Measurements from ENCODE around the gene RPS6KA4.

RPS6KA4 gene

GRCh38 chr11:64366751-64367150, 7.8 kb downstream of the RPS6KA4 start:
- no peak for DNase-seq (ENCODE audit: low read depth in 2 of 2)

GRCh38 chr11:64367931-64368672, 9.1 kb downstream of the RPS6KA4 start:
- no peak for DNase-seq (ENCODE audit: low read depth in 2 of 2)

- no peak for DNase-seq (ENCODE audit: low read depth in 2 of 2)
Observed at GRCh38 chr11:64368673-64369074, 9.7 kb downstream of the RPS6KA4 start.

GRCh38 chr11:64369440-64370421, 10.8 kb downstream of the RPS6KA4 start:
- DNase-seq (ENCODE audit: low read depth in 2 of 2): no peak

- no peak for DNase-seq (ENCODE audit: low read depth in 2 of 2)
Observed at GRCh38 chr11:64371201-64371600, 12.2 kb downstream of the RPS6KA4 start.

GRCh38 chr11:64372021-64372420, 13.1 kb downstream of the RPS6KA4 start:
- DNase-seq (ENCODE audit: low read depth in 2 of 2): no peak

GRCh38 chr11:64372802-64373597, 14.0 kb downstream of the RPS6KA4 start:
- DNase-seq (ENCODE audit: low read depth in 2 of 2): no peak

- no peak for DNase-seq (ENCODE audit: low read depth in 2 of 2)
Observed at GRCh38 chr11:64373598-64373974, 14.6 kb downstream of the RPS6KA4 start.

GRCh38 chr11:64376071-64376470, 17.1 kb downstream of the RPS6KA4 start:
- no peak for DNase-seq (ENCODE audit: low read depth in 2 of 2)

- no peak for DNase-seq (ENCODE audit: low read depth in 2 of 2)
Observed at GRCh38 chr11:64378335-64378880, 19.4 kb downstream of the RPS6KA4 start.

- no peak for DNase-seq (ENCODE audit: low read depth in 2 of 2)
Observed at GRCh38 chr11:64379160-64379559, 20.2 kb downstream of the RPS6KA4 start.

- DNase-seq (ENCODE audit: low read depth in 2 of 2): no peak
Observed at GRCh38 chr11:64379817-64380709, 21.1 kb downstream of the RPS6KA4 start.

- no peak for DNase-seq (ENCODE audit: low read depth in 2 of 2)
Observed at GRCh38 chr11:64381350-64381749, 22.4 kb downstream of the RPS6KA4 start.

GRCh38 chr11:64382047-64382446, 23.1 kb downstream of the RPS6KA4 start:
- no peak for DNase-seq (ENCODE audit: low read depth in 2 of 2)

- DNase-seq (ENCODE audit: low read depth in 2 of 2): no peak
Observed at GRCh38 chr11:64382586-64382985, 23.6 kb downstream of the RPS6KA4 start.

- no peak for DNase-seq (ENCODE audit: low read depth in 2 of 2)
Observed at GRCh38 chr11:64383580-64383979, 24.6 kb downstream of the RPS6KA4 start.

- no peak for DNase-seq (ENCODE audit: low read depth in 2 of 2)
Observed at GRCh38 chr11:64384028-64384737, 25.2 kb downstream of the RPS6KA4 start.

GRCh38 chr11:64384981-64385944, 26.3 kb downstream of the RPS6KA4 start:
- DNase-seq (ENCODE audit: low read depth in 2 of 2): no peak

Measured in stimulated activated CD4-positive, alpha-beta T cell treated with anti-CD3 and anti-CD28 coated beads, Interleukin-4, amount 100 ng/mL, for 48 hours (primary cell).